Measurements from ENCODE around the gene HM13.

DNA sequence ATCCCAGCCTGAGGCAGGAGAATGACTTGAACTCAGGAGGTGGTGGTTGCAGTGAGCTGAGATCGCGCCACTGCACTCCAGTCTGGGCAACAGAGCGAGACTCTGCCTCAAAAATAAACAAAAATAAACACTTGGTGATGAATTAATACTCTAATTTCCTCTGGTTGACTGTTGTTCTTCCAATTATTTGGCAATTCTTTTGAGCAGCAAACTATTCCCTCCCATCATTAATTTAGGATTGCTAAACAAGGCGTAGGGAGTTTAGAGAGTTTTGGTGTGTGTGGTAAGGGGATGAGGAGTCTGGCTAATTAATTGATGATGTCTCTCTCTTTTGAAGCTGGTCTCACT is 88.2 kb downstream of the HM13 start:
- TF ChIP-seq, protein P1, sequence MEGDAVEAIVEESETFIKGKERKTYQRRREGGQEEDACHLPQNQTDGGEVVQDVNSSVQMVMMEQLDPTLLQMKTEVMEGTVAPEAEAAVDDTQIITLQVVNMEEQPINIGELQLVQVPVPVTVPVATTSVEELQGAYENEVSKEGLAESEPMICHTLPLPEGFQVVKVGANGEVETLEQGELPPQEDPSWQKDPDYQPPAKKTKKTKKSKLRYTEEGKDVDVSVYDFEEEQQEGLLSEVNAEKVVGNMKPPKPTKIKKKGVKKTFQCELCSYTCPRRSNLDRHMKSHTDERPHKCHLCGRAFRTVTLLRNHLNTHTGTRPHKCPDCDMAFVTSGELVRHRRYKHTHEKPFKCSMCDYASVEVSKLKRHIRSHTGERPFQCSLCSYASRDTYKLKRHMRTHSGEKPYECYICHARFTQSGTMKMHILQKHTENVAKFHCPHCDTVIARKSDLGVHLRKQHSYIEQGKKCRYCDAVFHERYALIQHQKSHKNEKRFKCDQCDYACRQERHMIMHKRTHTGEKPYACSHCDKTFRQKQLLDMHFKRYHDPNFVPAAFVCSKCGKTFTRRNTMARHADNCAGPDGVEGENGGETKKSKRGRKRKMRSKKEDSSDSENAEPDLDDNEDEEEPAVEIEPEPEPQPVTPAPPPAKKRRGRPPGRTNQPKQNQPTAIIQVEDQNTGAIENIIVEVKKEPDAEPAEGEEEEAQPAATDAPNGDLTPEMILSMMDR (conservative IDR thresholded peaks at IDR 0.05): no peak
- TF ChIP-seq ZFX (IDR thresholded peaks at IDR 0.05): no peak
